GM18909 (cell line): ENCODE results near the gene SIRT3.
"Not testable (repeated sequence)": the region's sequence is repeated elsewhere in the genome, so short reads cannot be mapped to it uniquely, and the experiment has no call there.

Source experiments
- ATAC-seq: cut with Tn5 transposase; IDR thresholded peaks from one replicate; pipeline ENCODE4 v1.9.1; 2021; ENCODE audit warnings: mild to moderate bottlenecking; ENCODE audit not compliant: unreplicated experiment, poor library complexity

SIRT3 gene

GRCh38 chr11:244376-244775 is 8.2 kb upstream of the SIRT3 start:
- no peak for ATAC-seq

GRCh38 chr11:241634-242033 is 5.5 kb upstream of the SIRT3 start:
- ATAC-seq = no peak

- ATAC-seq = no peak
Measured at GRCh38 chr11:240315-240714, 4.2 kb upstream of the SIRT3 start.

- not testable (repeated sequence) for ATAC-seq
Measured at GRCh38 chr11:238346-238745, 2.2 kb upstream of the SIRT3 start.

GRCh38 chr11:236774-237767 is 929 bp upstream of the SIRT3 start, which contains the start of gene PSMD13:
PSMD13 (plus strand) TSS chr11:236976; CDS start chr11:237050, 74 bp downstream.
- peak; percentile 87 for ATAC-seq

- peak; percentile 22 for ATAC-seq
Measured at GRCh38 chr11:235609-235996, 539 bp downstream of the SIRT3 start.

- ATAC-seq = no peak
Measured at GRCh38 chr11:235180-235579, 962 bp downstream of the SIRT3 start.

- ATAC-seq = no peak
Measured at GRCh38 chr11:232783-233565, 3.2 kb downstream of the SIRT3 start.

GRCh38 chr11:230431-230830 is 5.7 kb downstream of the SIRT3 start:
- ATAC-seq = no peak

GRCh38 chr11:227824-228379 is 8.2 kb downstream of the SIRT3 start:
- no peak for ATAC-seq

- no peak for ATAC-seq
Measured at GRCh38 chr11:225734-226453, 10.2 kb downstream of the SIRT3 start.

GRCh38 chr11:224424-224823 is 11.7 kb downstream of the SIRT3 start:
- no peak for ATAC-seq

GRCh38 chr11:223884-224283 is 12.3 kb downstream of the SIRT3 start:
- ATAC-seq = no peak

GRCh38 chr11:223026-223789 is 12.9 kb downstream of the SIRT3 start:
- ATAC-seq = no peak

GRCh38 chr11:221998-222789 is 13.9 kb downstream of the SIRT3 start:
- no peak for ATAC-seq

GRCh38 chr11:221539-221938 is 14.6 kb downstream of the SIRT3 start:
- ATAC-seq = no peak

- ATAC-seq = not testable (repeated sequence)
Measured at GRCh38 chr11:220641-221215, 15.4 kb downstream of the SIRT3 start.

GRCh38 chr11:218815-219593 is 17.1 kb downstream of the SIRT3 start:
- ATAC-seq = no peak
